Stimulated activated CD8-positive, alpha-beta memory T cell treated with anti-CD3 and anti-CD28 coated beads, Interleukin-7, amount 100 ng/mL, for 4 hours (primary cell): ENCODE measurements around the gene SH2D3C.

Source experiments
- DNase-seq, 2 donors: peaks; one replicate each; pipeline ENCODE4 v3.0.0-alpha.2; 2020; ENCODE audit warnings: low read depth in 2 of 2

The SH2D3C gene

GRCh38 chr9:127722055-127722745 lies 56.3 kb downstream of the SH2D3C start:
- DNase-seq = no peak

DNA sequence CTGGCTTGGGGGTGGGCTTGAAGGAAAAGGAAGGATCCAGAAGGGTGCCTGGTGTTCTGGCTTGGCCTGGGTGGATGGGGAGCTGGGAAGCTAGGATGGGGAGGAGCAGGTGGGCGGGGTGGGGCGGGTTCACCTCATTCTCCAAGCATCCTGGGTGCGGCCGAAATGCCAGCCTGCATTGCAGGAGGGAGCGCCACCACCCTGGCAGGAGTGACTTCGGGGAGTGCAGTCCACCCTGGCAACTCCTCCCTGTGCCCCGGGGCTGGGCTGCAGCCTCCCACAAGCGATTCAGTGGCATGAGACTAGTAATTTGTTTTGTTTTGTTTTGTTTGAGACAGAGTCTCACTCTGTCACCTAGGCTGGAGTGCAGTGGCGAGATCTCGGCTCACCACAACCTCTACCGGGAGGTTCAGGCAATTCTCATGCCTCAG lies 57.1 kb downstream of the SH2D3C start:
- no peak for DNase-seq

DNA sequence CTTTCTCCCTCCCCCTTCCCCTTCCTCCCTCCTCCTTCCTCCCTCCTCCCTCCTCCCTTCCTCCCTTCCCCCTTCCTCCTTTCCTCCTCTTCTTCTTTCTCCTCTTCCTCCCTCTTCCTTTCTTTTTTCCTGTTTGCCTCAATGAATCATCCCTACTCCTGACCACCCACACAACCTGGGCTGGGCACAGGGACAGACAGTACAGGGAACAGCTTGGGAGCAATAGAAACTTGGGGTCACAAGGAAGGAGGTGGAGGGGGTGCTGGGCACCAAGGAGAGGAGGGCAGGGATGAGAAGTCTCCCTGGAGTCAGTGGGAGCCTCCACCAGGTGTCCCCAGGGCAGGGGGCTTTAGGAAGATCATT lies 57.6 kb downstream of the SH2D3C start:
- DNase-seq = no peak

GRCh38 chr9:127720031-127720864 lies 58.2 kb downstream of the SH2D3C start:
- DNase-seq = no peak

DNA sequence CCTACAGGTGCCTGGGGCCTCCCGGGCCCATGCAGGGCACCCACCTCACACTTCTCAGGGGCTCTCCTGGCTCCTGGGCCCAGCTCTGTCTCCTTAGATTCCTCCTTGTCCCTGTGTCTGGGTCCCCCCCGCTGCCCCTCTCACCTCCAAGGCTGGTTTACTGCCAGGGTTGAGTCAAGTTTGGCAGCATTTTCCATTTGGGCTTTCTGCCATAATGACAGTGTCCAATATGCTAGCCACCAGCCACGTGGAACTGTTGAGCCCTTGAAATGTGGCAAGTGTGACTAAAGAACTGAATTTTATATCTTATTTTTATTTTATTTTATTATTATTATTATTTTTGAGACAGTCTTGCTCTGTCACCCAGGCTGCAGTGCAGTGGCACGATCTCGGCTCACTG lies 60.7 kb downstream of the SH2D3C start:
- no peak for DNase-seq

DNA sequence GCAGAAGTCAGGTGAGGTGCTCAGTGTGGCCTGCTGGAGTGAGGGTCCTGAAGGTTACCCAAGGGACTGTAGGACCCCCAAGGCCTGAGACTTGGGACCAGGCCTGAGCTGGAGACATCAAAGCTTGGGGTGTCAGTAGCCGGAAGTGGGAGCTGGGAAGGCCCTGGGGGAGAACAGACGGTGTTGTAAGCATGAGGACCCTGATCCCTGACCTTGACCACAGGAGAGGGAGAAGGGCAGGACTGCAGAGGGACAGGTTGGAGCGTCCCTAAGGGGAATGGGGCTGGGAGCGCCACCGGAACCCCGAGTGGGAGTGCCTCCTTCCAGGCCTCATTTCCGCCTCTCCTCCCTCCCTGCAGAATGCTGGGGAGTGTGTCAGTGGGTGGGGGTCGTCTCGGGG lies 62.1 kb downstream of the SH2D3C start:
- DNase-seq = no peak

- peak; percentile 93 to 95 for DNase-seq
Observed at GRCh38 chr9:127715470-127716337, 62.8 kb downstream of the SH2D3C start, which contains the start of the genes PTRH1 and TTC16. Gene PTRH1, minus strand, starts transcription at chr9:127715663. Its CDS starts 24 bp downstream, at chr9:127715639. Gene TTC16, plus strand, starts transcription at chr9:127716079. Its CDS starts 67 bp downstream, at chr9:127716146.

GRCh38 chr9:127714951-127715469 lies 63.5 kb downstream of the SH2D3C start:
- peak in 1 of 2 donors; percentile 12 for DNase-seq

DNA sequence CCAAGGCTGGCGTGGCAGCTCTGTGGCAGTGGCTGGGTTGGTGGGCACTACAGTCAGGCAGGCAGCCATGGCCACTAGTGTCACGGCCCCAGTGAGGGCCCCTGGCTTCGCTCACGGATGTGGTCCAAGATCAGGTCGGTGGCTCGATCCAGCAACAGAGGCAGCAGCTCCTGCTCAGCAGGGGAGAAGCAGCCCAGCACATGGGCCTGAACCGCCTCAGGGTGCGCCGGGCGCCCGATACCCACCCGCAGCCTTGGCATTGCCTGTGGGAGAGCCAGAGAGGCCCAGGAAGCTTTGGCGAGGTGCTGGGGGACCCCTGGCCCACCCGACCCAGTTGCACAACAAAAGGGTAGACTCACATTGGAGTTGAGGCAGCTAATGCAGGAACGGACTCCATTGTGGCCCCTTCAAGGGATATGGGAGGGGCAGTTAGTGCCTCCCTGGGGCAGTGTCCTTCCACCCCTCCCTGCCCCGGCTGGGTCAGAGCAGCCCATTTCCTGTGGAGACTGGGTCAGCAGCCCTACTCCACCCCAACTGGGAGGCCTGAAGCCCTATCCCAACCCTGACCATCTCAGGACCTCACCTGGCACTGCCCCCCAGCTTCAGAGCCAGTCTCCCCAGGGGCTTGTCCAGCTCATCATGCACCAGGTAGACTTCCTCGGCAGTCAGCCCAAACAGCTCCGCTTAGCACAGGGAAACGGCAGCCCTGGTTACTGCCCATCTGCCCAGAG lies 64.3 kb downstream of the SH2D3C start:
- DNase-seq = no peak

DNA sequence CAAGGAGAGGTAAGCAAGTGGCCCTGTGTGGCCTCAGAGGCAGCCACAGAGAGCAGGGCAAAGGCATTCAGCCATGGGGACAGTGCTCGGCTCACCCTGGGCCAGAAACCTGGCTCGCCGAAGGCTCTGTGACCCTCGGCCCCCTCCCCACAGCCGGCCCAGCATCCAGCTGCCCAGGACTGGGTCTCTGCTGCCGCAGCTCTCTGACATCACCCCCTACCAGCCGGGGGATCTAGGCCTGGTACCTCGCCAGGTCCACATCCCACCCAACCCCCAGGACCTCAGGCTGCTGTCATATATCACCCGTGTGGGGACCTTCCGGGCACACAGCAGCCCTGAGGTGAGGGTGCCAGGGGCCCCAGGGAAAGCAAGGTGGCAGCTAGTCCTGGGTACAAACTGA lies 65.6 kb downstream of the SH2D3C start:
- DNase-seq = no peak

DNA sequence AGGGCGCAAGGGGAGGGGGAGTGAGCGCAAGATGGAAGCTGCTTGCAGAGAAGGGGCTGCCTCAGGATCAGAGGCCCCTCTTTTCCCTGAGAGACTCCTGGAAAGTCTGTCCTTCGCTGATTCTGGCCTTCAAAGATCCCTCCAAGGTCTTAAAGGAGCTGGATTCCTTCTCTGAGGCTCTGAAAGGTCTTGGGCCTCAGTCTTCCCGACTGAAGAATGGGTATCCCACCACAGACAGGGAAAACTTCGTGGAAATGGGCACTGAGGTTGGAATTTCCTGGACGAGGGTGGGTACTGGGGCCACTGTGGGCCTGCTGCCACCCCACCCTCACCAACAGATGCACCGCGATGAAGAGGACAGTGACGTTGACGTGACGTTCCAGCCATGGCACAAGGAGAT lies 66.1 kb downstream of the SH2D3C start:
- DNase-seq = no peak

DNA sequence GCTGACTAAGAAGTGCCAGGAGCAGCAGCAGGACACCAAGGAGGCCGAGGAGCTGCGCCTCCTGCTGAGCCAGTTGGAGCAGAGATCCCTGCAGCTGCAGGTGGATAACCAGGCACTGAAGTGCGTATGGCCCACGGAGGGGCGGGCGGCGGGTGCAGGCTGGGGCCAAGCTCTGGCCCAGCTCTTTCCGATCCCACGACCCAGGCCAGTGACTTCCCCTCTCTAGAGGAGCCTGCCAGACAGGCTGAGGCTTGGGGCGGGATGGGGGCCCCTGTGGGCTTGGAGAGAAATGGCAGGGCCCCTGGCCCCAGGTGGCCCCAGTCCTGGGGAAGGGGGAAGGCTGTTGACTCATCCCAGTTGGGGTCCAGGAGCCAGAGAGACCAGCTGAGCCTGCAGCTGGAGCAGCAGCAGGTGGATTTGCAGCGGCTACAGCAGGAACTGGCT lies 66.6 kb downstream of the SH2D3C start:
- no peak for DNase-seq

- no peak for DNase-seq
Observed at GRCh38 chr9:127711226-127711701, 67.2 kb downstream of the SH2D3C start.

- no peak for DNase-seq
Observed at GRCh38 chr9:127710204-127710783, 68.2 kb downstream of the SH2D3C start.

DNA sequence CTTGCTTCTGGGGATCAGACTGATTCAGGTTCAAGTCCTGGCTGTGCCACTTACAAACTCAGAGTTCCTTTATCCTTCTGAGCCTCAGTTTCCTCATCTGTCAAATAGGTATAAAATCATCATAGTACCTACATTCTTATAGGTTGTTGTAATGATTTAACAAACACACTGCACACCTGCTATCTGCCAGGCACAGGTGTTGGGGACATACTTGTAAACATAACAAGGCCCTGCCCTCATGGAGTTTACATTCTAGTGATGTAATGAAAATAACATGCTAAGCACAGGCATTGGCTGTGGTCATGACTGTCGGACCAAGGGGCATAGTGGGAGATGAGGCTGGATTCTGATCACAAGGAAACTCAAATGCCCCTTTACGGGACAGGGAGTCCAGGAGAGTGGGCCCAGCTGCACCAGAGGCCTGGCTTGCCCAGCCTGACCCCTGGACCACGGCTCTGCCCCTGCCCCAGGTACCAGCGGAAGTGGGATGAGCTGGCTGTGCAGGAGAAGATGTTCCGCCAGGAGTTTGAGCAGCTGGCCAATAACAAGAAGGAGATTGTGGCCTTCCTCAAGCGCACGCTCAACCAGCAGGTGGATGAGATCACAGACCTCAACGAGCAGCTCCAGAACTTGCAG lies 69.4 kb downstream of the SH2D3C start:
- DNase-seq = no peak

- DNase-seq = peak in 1 of 2 donors; percentile 13
Observed at GRCh38 chr9:127707766-127708165, 70.7 kb downstream of the SH2D3C start.

GRCh38 chr9:127706836-127707241 lies 71.6 kb downstream of the SH2D3C start, which contains the start of gene CFAP157:
Gene CFAP157, plus strand, starts transcription at chr9:127706988. Its CDS starts 44 bp downstream, at chr9:127707032.
- DNase-seq = no peak

GRCh38 chr9:127705577-127706379 lies 72.7 kb downstream of the SH2D3C start:
- no peak for DNase-seq
